ENCODE results near the gene EDEM1. TPM values are rescaled to one million over a fixed set of nuclear protein-coding genes. Genes with fewer than 3 reads are reported as not detected.
A peak's percentile ranks its signal among the peaks of the same experiment; 100 is the strongest.

Gene EDEM1
- total and polyA plus RNA-seq, 10 of the 15 experiments (the other 5 are each of a cell fraction or from before 2014, with no cell fraction given), result 18.9 to 138 (median 57.5) TPM

- H3K4me1 ChIP-seq (ENCODE audit: control insufficient read depth, insufficient read depth, low read length), result peaks cover 61% of the 10 kb centered on the region
- POLR2A ChIA-PET, result interaction anchor here (1.4 to 8.0 kb wide), 5 partner anchors 9 to 71 kb away, joined by 4 to 67 read pairs (median 8); no protein-coding TSS in a partner anchor
- in situ Hi-C loops (cut with MboI), result loop anchor here (5.0 to 10.0 kb wide), 3 partner anchors 218 to 690 kb away; partner anchors contain the start of gene BHLHE40
- TF ChIP-seq NR2F1 (conservative IDR thresholded peaks at IDR 0.05) (no peak), RELB (IDR thresholded peaks at IDR 0.05; ENCODE audit: low read depth) (no peak), ATF2 (IDR thresholded peaks at IDR 0.05; ENCODE audit: low read length) (no peak), POLR2AphosphoS2 (IDR thresholded peaks at IDR 0.05; ENCODE audit: low read depth, low read length) (0 out of 2 replicates have a peak, but pooled peaks have one; percentile 41), SMAD1 (IDR thresholded peaks at IDR 0.05; ENCODE audit: low read depth, partially characterized antibody) (no peak), TBL1XR1 (IDR thresholded peaks at IDR 0.05; ENCODE audit: low read depth, low read length) (no peak), BMI1 (IDR thresholded peaks at IDR 0.05; ENCODE audit: borderline replicate concordance) (no peak), CBX3 (IDR thresholded peaks at IDR 0.05; ENCODE audit: borderline replicate concordance, low read depth) (no peak), PKNOX1 (IDR thresholded peaks at IDR 0.05) (no peak), IKZF2 (IDR thresholded peaks at IDR 0.05) (peak in 1 of 2 experiments; percentile 26; a peak in 1 of 4 replicates), ZBTB40 (IDR thresholded peaks at IDR 0.05; ENCODE audit: borderline replicate concordance) (peak; percentile 26; the same call in 1 of the 2 replicates)
These were observed 7.4 kb downstream of the EDEM1 start for GRCh38 chr3:5194801-5195509.

More at GRCh38 chr3:5194801-5195509, 7.4 kb downstream of the EDEM1 start:
- Histone ChIP-seq H3K36me3 (ENCODE audit: control insufficient read depth in 2 of 2, insufficient read depth in 2 of 2, low read length in 1 of 2) (peaks cover 0 to 31% of the 10 kb centered on the region in 2 experiments; a peak in 2 of 4 replicates), H3K79me2 (ENCODE audit: control insufficient read depth, insufficient read depth, low read length) (peaks cover 96% of the 10 kb centered on the region), H3K9ac (ENCODE audit: control insufficient read depth, insufficient read depth, low read length) (no peak overlapping the region; the same call in 1 of the 2 replicates), H4K20me1 (ENCODE audit: control insufficient read depth, insufficient read depth) (no peaks in the 10 kb centered on the region), H2AFZ (ENCODE audit: control insufficient read depth, low read depth, low read length) (no peak overlapping the region), H3K9me3 (replicated peaks; ENCODE audit: control insufficient read depth, insufficient read depth, low read length) (no peaks in the 10 kb centered on the region), H3K4me2 (ENCODE audit: control insufficient read depth, insufficient read depth) (peak overlapping the region; percentile 70), H3K4me3 (peak overlapping the region; percentile 39; the same call in 1 of the 2 replicates), H3K27me3 (replicated peaks in 1 of 2; ENCODE audit: control insufficient read depth in 2 of 2, insufficient read depth in 2 of 2, low read length in 1 of 2) (no peaks in the 10 kb centered on the region), H3K27ac (ENCODE audit: control insufficient read depth, insufficient read depth) (peak overlapping the region; percentile 94)
- no peak for FAIRE-seq
- no TSS peak for BruUV-seq (replicated peaks)
- intact Hi-C loops (cut with micrococcal nuclease; ENCODE audit: unreplicated experiment), result loop anchor here (5.0 to 10.0 kb wide), 2 partner anchors 180 to 348 kb away; no protein-coding TSS in a partner anchor
- ChIA-PET SMC1A (ENCODE audit: uncharacterized antibody, unreplicated experiment) (interaction anchor here (0.6 to 20.1 kb wide), 11 partner anchors 7 to 103 kb away, joined by 3 to 284 read pairs (median 5); partner anchors contain the start of gene EDEM1), RAD21 (ENCODE audit: unreplicated experiment) (interaction anchor here (0.6 to 9.1 kb wide), 6 partner anchors 9 to 419 kb away, joined by 3 to 93 read pairs (median 14); partner anchors contain the start of gene EDEM1), CTCF (interaction anchor here (0.7 to 18.8 kb wide), 7 partner anchors 10 to 305 kb away, joined by 3 to 163 read pairs (median 8); partner anchors contain the start of gene EDEM1)
- no peak for DNase-seq (ENCODE audit: low read depth, low spot score)
- peak; percentile 49 for ATAC-seq
- WGBS (ENCODE audit: insufficient coverage, insufficient replicate concordance, low lambda C conversion rate, missing lambda C conversion rate), result 0% methylated on average over 2 of the region's 2 CpGs

Measured in GM12878 (cell line).